ENCODE results near the gene CDKN3.
"Not testable (repeated sequence)": the region's sequence is repeated elsewhere in the genome, so short reads cannot be mapped to it uniquely, and the experiment has no call there.

Gene CDKN3

GRCh38 chr14:54424479-54424901 lies 27.7 kb downstream of the CDKN3 start:
- no peak for DNase-seq (ENCODE audit: low spot score)

GRCh38 chr14:54425068-54425467 lies 28.3 kb downstream of the CDKN3 start:
- no peak for DNase-seq (ENCODE audit: low spot score)

GRCh38 chr14:54425537-54426274 lies 28.9 kb downstream of the CDKN3 start:
- no peak for DNase-seq (ENCODE audit: low spot score)

- DNase-seq (ENCODE audit: low spot score) = no peak
These were observed 31.1 kb downstream of the CDKN3 start for GRCh38 chr14:54427871-54428270.

- no peak for DNase-seq (ENCODE audit: low spot score)
These were observed 31.7 kb downstream of the CDKN3 start for GRCh38 chr14:54428527-54428926.

- no peak for DNase-seq (ENCODE audit: low spot score)
These were observed 38.7 kb downstream of the CDKN3 start for GRCh38 chr14:54435500-54435981.

GRCh38 chr14:54437954-54438353 lies 41.1 kb downstream of the CDKN3 start:
- DNase-seq (ENCODE audit: low spot score) = not testable (repeated sequence)

- DNase-seq (ENCODE audit: low spot score) = no peak
These were observed 41.9 kb downstream of the CDKN3 start for GRCh38 chr14:54438703-54439102.

- DNase-seq (ENCODE audit: low spot score) = no peak
These were observed 43.2 kb downstream of the CDKN3 start for GRCh38 chr14:54440037-54440436.

- no peak for DNase-seq (ENCODE audit: low spot score)
These were observed 43.7 kb downstream of the CDKN3 start for GRCh38 chr14:54440476-54440872.

GRCh38 chr14:54440873-54441868 lies 44.4 kb downstream of the CDKN3 start, which contains the start of gene CNIH1:
Gene CNIH1 (minus strand): TSS chr14:54441374. CDS start chr14:54441327, 47 bp downstream.
- DNase-seq (ENCODE audit: low spot score) = peak; percentile 97

- not testable (repeated sequence) for DNase-seq (ENCODE audit: low spot score)
These were observed 46.2 kb downstream of the CDKN3 start for GRCh38 chr14:54442961-54443360.

GRCh38 chr14:54443981-54444380 lies 47.2 kb downstream of the CDKN3 start:
- no peak for DNase-seq (ENCODE audit: low spot score)

- no peak for DNase-seq (ENCODE audit: low spot score)
These were observed 47.9 kb downstream of the CDKN3 start for GRCh38 chr14:54444681-54445080.

- DNase-seq (ENCODE audit: low spot score) = no peak
These were observed 49.4 kb downstream of the CDKN3 start for GRCh38 chr14:54446161-54446693.

- no peak for DNase-seq (ENCODE audit: low spot score)
These were observed 50.5 kb downstream of the CDKN3 start for GRCh38 chr14:54447231-54447692.

GRCh38 chr14:54450535-54450934 lies 53.7 kb downstream of the CDKN3 start:
- no peak for DNase-seq (ENCODE audit: low spot score)

GRCh38 chr14:54451121-54451601 lies 54.4 kb downstream of the CDKN3 start:
- DNase-seq (ENCODE audit: low spot score) = no peak

GRCh38 chr14:54451961-54452360 lies 55.2 kb downstream of the CDKN3 start:
- no peak for DNase-seq (ENCODE audit: low spot score)

- DNase-seq (ENCODE audit: low spot score) = no peak
These were observed 56.4 kb downstream of the CDKN3 start for GRCh38 chr14:54453252-54453651.

GRCh38 chr14:54453990-54454389 lies 57.2 kb downstream of the CDKN3 start:
- DNase-seq (ENCODE audit: low spot score) = not testable (repeated sequence)

- no peak for DNase-seq (ENCODE audit: low spot score)
These were observed 58.6 kb downstream of the CDKN3 start for GRCh38 chr14:54455363-54455762.
